Activated CD8-positive, alpha-beta memory T cell treated with anti-CD3 and anti-CD28 coated beads, Interleukin-2, amount 50 U/mL, for 1 hour (primary cell): ENCODE data around the gene ACAA1.
"Not testable (repeated sequence)": the region's sequence is repeated elsewhere in the genome, so short reads cannot be mapped to it uniquely, and the experiment has no call there.

Experiments
- DNase-seq: peaks from one replicate; pipeline ENCODE4 v3.0.0-alpha.2; 2020; ENCODE audit errors: extremely low read depth

The ACAA1 gene

GRCh38 chr3:38135621-38136277 is 1.2 kb downstream of the ACAA1 start:
- DNase-seq: not testable (repeated sequence)

- DNase-seq: not testable (repeated sequence)
These were observed 2.3 kb downstream of the ACAA1 start for GRCh38 chr3:38134517-38135143.

GRCh38 chr3:38133557-38134405 is 3.1 kb downstream of the ACAA1 start:
- DNase-seq: no peak

DNA sequence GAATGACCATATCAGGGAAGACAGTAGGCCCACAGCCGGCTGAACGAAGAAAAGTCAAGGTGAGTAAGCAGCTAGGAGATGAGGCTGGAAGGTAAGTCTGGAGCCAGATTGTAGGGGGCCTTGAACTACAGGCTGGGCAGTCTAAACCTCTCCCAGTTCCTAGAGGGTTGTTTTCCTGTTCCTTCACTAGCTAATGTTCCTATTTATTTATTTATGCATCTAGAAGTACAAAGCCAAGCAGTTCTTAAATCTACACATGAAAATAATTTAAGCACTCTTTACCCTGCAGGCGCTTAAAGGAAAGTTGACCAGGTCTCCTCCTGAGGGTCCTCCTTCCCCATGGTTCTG is 3.7 kb downstream of the ACAA1 start:
- DNase-seq: no peak

- no peak for DNase-seq
These were observed 5.1 kb downstream of the ACAA1 start for GRCh38 chr3:38131621-38132369.

DNA sequence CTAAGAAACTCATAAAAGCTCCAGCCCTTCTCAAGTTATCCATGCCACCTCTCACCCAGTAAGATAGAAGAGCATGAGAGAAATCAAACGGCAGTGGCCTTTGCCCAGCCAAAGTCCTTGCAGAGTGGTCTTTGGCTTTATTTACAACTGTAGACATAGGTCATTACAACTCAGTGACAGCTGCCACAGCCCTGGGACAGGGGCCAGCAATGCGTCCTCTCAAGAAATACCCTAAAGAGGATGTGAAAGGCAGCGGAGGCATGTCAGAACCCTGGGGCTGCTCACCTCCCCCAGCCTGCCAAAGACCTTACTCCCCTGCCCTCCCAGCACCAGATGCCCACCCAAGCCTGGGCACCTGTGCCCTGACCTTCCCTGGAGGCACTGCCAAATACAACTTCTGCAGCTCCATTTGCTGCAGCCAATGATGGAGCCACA is 6.3 kb downstream of the ACAA1 start:
- no peak for DNase-seq

- DNase-seq: no peak
These were observed 7.9 kb downstream of the ACAA1 start for GRCh38 chr3:38129058-38129457.

DNA sequence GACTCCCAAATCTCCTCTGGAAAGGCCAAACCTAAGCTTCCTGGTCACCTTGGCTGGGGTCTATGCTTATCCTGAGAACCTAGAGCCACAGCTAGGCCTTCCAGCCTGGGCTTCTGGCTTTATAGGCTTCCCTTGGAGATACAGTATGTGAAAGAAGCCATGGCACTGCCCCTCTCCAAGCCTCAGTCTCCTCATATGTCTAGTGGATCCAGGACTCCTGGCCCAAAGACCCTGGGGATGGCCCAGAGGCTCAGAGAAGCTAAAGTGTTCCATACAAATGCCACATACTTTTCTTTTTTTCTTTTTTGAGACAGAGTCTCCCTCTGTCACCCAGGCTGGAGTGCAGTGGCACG is 8.6 kb downstream of the ACAA1 start:
- DNase-seq: no peak

DNA sequence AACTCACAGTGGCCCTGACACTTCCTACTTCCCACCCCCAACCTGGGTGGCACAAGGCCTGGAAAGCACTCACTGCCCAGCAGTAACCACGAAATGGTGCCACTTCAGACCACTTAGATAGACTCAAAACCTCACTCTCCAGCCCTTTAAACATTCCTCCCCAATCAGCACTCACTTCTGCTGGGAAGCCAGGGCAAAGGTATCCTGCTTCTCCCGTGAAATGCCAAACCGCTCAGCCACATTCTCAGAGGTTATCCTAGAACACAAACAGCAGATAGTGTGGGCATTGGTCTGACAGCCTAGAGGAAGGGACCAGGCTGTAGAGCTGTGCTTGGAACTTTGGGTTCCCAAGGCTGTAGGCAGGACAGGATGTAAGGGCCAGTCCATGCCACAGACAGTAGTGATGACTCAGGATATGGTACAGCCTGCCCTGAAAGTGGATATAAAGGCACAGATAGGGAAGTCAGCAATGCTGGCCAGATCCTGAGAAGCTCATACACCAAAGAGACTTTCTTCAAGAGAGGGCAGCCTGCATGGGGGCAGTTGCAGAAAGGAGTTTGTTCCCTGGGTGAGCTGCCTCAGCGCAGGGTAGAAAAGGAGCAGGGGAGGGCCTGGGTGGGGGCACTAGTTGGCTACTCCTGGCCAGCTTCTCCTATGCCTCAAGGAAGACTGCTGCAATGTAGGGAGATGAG is 9.2 kb downstream of the ACAA1 start:
- DNase-seq: no peak

- no peak for DNase-seq
These were observed 10.6 kb downstream of the ACAA1 start for GRCh38 chr3:38126121-38126892.

GRCh38 chr3:38125305-38126120 is 11.4 kb downstream of the ACAA1 start:
- no peak for DNase-seq

- DNase-seq: no peak
These were observed 12.4 kb downstream of the ACAA1 start for GRCh38 chr3:38124324-38125122.

- no peak for DNase-seq
These were observed 14.1 kb downstream of the ACAA1 start for GRCh38 chr3:38122712-38123290.

DNA sequence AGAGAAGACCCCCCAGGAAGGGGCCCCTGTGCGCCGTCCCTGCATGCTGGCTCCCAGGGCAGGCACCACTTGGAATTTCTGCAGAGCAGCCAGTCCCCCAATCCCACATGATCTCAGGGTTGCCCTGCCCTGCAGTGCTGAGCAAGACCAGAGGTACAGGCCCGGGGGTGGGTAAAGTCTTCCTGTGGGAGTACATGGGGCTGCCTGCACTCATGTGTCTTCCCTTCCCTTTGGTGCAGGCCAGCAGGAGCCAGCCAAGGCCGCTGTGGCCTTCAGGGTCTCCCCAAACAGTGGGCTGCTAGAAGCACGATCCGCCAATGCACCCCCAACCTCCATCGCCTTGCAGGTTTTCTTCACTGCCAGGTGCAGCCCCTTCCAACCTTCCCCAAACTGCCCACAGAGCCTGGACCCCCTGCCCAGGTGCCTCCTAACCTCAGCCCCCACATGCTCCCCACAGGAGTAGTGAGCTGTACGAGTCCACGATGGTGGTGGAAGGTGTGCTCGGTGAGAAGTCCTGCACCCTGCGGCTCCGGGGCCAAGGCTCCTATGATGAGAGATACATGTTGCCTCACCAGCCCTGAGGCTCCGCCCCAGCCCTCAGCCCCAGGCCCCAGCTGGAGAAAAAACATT is 15.0 kb downstream of the ACAA1 start:
- no peak for DNase-seq

DNA sequence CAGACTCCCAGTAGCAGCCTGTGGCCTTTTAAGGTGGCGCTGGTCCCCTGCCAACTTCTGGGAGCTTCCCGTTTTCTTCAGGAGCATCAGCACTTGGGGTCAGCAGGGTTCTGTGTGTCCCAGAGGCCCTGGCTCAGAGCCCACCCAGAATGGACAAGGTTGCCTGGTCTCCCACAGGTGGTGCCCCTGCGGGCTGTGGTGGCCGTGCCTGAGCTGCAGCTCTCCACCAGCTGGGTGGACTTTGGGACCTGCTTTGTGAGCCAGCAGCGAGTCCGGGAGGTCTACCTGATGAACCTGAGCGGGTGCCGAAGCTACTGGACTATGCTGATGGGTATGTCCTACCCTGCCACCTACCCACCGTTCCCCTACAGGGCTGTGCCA is 15.5 kb downstream of the ACAA1 start:
- no peak for DNase-seq

DNA sequence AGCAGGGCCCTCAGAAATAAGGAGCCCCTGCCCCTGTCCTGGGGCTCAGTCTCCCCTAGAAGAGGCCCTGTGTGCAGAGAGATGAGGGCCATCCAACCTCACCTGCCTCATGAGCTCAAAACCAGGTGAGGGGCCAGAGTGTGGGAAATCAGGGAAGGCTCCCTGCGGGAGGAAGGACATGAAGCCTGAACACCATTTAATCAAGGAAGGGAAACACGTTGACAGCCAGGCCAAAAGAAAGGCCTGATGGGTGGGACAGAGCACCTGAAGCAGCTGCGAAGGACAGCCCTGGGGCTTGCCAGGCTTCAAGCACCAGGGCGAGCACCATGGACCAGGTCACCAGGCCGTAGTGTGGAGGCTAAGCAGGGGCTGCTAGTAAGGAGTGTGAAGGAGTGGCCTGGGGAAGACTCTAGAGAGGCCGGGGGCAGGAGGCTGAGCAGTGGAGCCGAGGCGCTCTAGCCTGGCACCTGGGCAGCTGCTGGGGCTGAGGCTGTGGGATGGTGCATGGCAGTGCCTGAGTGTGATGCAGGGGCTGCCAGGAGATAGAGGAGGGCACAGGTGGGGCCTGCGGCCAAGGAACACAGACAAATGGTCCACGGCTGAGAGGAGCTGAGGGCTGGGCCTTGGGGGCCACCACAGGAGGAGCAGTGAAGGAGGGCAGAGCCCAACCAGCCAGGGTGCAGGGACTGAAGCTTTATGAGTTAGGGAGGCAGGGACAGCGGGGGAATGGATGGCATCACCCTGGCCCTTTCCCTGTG is 16.1 kb downstream of the ACAA1 start:
- DNase-seq: no peak

DNA sequence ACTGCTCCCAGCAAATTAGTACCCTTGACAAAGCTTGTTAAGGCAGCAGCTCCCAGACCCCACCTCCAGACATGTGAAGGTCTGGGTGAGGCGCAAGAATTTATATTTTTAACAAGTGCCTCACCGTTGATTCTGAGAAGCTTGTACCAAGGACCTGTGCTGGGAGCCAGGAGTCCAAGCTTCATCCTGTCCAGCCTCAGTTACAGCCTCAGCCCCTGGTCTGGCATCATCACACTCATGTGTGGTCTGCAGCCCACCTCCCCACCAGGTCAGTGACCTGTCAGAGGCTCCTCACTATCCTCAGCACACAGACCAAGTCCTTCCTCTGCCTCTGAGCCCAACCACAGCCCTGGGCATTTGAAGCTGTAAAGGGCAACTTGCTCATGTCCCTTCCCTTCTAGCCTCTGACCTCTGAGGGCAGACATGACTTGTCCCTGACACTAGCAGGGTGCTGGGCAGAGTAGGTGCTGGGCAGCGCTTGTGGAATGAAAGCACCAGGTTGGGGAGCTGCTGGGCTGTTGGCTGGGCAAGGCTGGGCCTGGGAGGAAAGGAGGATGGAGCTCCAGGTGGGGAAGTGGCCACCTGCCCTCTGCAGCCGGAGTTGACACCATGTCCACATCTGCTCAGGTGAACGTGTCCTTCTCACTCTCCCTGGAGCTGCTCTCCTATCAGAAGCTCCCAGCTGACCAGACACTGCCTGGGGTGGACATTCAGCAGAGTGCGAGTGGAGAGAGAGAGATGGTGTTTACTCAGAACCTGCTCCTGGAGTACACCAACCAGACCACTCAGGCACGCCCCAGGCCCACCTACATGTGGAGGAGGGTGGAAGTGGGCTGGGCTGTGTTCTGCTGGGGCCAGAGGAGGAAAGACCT is 16.9 kb downstream of the ACAA1 start:
- no peak for DNase-seq
